ENCODE measurements around the gene CASZ1. TPM values are rescaled to one million over a fixed set of nuclear protein-coding genes. Genes with fewer than 3 reads are reported as not detected.

Gene CASZ1
- total RNA-seq, 1 experiment from 2014 or later = 27.8 TPM

- CTCF ChIA-PET = no interaction called here
- H3K4me3 ChIP-seq (ENCODE audit: low read depth in 2 of 2, low read length in 2 of 2) = no peak overlapping the region
- peaks cover 3% of the 10 kb centered on the region; the same call in 1 of the 2 replicates for H3K4me1 ChIP-seq (ENCODE audit: control insufficient read depth, insufficient read depth, low read length)
- H3K27ac ChIP-seq (ENCODE audit: low read length) = no peak overlapping the region
- in situ Hi-C loops (cut with HindIII; ENCODE audit: low pct_unique_long_range_greater_than_20kb, low sequenced_read_pairs) (no loop called here), intact Hi-C loops (cut with micrococcal nuclease; ENCODE audit: unreplicated experiment) (no loop called here)
- POLR2A ChIA-PET = no interaction called here
- DNase-seq (ENCODE audit: low read depth, low spot score) (no peak), ATAC-seq (no peak)
- no TSS peak for BruUV-seq (replicated peaks)
- no peak for TF ChIP-seq SIN3A (IDR thresholded peaks at IDR 0.05; ENCODE audit: borderline replicate concordance, insufficient read depth, low read depth, low read length)
- TF ChIP-seq TCF7L2 (IDR thresholded peaks at IDR 0.05; ENCODE audit: low read depth, low read length) = no peak
- TF ChIP-seq, protein P1, sequence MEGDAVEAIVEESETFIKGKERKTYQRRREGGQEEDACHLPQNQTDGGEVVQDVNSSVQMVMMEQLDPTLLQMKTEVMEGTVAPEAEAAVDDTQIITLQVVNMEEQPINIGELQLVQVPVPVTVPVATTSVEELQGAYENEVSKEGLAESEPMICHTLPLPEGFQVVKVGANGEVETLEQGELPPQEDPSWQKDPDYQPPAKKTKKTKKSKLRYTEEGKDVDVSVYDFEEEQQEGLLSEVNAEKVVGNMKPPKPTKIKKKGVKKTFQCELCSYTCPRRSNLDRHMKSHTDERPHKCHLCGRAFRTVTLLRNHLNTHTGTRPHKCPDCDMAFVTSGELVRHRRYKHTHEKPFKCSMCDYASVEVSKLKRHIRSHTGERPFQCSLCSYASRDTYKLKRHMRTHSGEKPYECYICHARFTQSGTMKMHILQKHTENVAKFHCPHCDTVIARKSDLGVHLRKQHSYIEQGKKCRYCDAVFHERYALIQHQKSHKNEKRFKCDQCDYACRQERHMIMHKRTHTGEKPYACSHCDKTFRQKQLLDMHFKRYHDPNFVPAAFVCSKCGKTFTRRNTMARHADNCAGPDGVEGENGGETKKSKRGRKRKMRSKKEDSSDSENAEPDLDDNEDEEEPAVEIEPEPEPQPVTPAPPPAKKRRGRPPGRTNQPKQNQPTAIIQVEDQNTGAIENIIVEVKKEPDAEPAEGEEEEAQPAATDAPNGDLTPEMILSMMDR (IDR thresholded peaks at IDR 0.05) = no peak
- no peak for TF ChIP-seq REST (IDR thresholded peaks at IDR 0.05; ENCODE audit: insufficient read depth in 1 of 2, low read depth in 2 of 2, low read length in 1 of 2)
- no peak for TF ChIP-seq POLR2AphosphoS5 (IDR thresholded peaks at IDR 0.05; ENCODE audit: low read depth, low read length)
- H3K27me3 ChIP-seq (ENCODE audit: control insufficient read depth, insufficient read depth, low read length) = no peaks in the 10 kb centered on the region
- H3K36me3 ChIP-seq (ENCODE audit: control insufficient read depth, insufficient read depth, low read length) = no peaks in the 10 kb centered on the region
- H3K9me3 ChIP-seq (ENCODE audit: control insufficient read depth, insufficient read depth, low read depth, low read length) = no peaks in the 10 kb centered on the region
Observed at GRCh38 chr1:10772711-10773110, 23.7 kb downstream of the CASZ1 start.

- Histone ChIP-seq H3K27ac (ENCODE audit: low read length) (no peak overlapping the region), H3K4me1 (ENCODE audit: control insufficient read depth, insufficient read depth, low read length) (peaks cover 7% of the 10 kb centered on the region), H3K9me3 (ENCODE audit: control insufficient read depth, insufficient read depth, low read depth, low read length) (no peaks in the 10 kb centered on the region), H3K27me3 (ENCODE audit: control insufficient read depth, insufficient read depth, low read length) (no peaks in the 10 kb centered on the region), H3K36me3 (ENCODE audit: control insufficient read depth, insufficient read depth, low read length) (no peaks in the 10 kb centered on the region), H3K4me3 (ENCODE audit: low read depth in 2 of 2, low read length in 2 of 2) (no peak overlapping the region)
- ChIA-PET CTCF (no interaction called here), POLR2A (interaction anchor here (0.6 kb wide), 1 partner anchor 162 kb away, joined by 3 read pairs; no protein-coding TSS in a partner anchor)
- DNase-seq (ENCODE audit: low read depth, low spot score) = no peak
- no peak for ATAC-seq
- TF ChIP-seq TCF7L2 (IDR thresholded peaks at IDR 0.05; ENCODE audit: low read depth, low read length) = no peak
- TF ChIP-seq, protein P1 (IDR thresholded peaks at IDR 0.05) = no peak
- no peak for TF ChIP-seq POLR2AphosphoS5 (IDR thresholded peaks at IDR 0.05; ENCODE audit: low read depth, low read length)
- no peak for TF ChIP-seq REST (IDR thresholded peaks at IDR 0.05; ENCODE audit: insufficient read depth in 1 of 2, low read depth in 2 of 2, low read length in 1 of 2)
- no peak for TF ChIP-seq SIN3A (IDR thresholded peaks at IDR 0.05; ENCODE audit: borderline replicate concordance, insufficient read depth, low read depth, low read length)
- intact Hi-C loops (cut with micrococcal nuclease; ENCODE audit: unreplicated experiment) = no loop called here
- BruUV-seq (replicated peaks) = no TSS peak
- in situ Hi-C loops (cut with HindIII; ENCODE audit: low pct_unique_long_range_greater_than_20kb, low sequenced_read_pairs) = no loop called here
Observed at GRCh38 chr1:10771789-10772188, 24.7 kb downstream of the CASZ1 start.

All from Panc1 (cell line).